Fibroblast of lung (primary cell): ENCODE data around the gene KIF26B. TPM values are rescaled to one million over a fixed set of nuclear protein-coding genes. Genes with fewer than 3 reads are reported as not detected.

Source experiments
- DNase-seq, 2 donors: peaks; one replicate each; pipeline versions ENCODE4 v3.0.0 to v3.0.0-alpha.2; 2010; ENCODE audit warnings: low read depth in 2 of 2
- H2AFZ ChIP-seq: 2 replicates; pipeline ENCODE4 v1.5.1; 2012; ENCODE audit warnings: low read length, control low read depth, inconsistent platforms
- H3K27ac ChIP-seq: 2 replicates; pipeline ENCODE4 v1.5.1; 2011; ENCODE audit warnings: low read length, control low read depth; ENCODE audit not compliant: insufficient read depth
- H3K27me3 ChIP-seq: 2 replicates; pipeline ENCODE4 v1.5.1; 2011; ENCODE audit warnings: mild to moderate bottlenecking, low read length; ENCODE audit not compliant: control insufficient read depth, insufficient read depth
- H3K36me3 ChIP-seq: 2 replicates; pipeline ENCODE4 v1.5.1; 2011; ENCODE audit warnings: low read length; ENCODE audit not compliant: control insufficient read depth, insufficient read depth
- H3K4me1 ChIP-seq: 2 replicates; pipeline ENCODE4 v1.5.1; 2011; ENCODE audit warnings: low read length; ENCODE audit not compliant: control insufficient read depth, insufficient read depth; ENCODE audit errors: extremely low read depth
- H3K4me2 ChIP-seq: 2 replicates; pipeline ENCODE4 v1.5.1; 2011; ENCODE audit warnings: low read length, control low read depth; ENCODE audit not compliant: insufficient read depth; ENCODE audit errors: extremely low read depth
- H3K4me3 ChIP-seq, 4 experiments: fragments of 200-600 bp in 1 of 4; sonication (generic) in 1 of 4; replicated peaks in 1 of 4; 2 replicates each; pipeline ENCODE4 v1.5.1; 2011 to 2016; ENCODE audit warnings: low read length in 4 of 4, low read depth in 3 of 4, mild to moderate bottlenecking in 3 of 4, control low read depth in 2 of 4, inconsistent platforms in 1 of 4, mixed read lengths in 1 of 4; ENCODE audit not compliant: insufficient read depth in 1 of 4; ENCODE audit errors: control extremely low read depth in 1 of 4
- H3K79me2 ChIP-seq: 2 replicates; pipeline ENCODE4 v1.5.1; 2012; ENCODE audit warnings: mild to moderate bottlenecking, low read length, inconsistent platforms; ENCODE audit not compliant: control insufficient read depth, insufficient read depth
- H3K9ac ChIP-seq: 2 replicates; pipeline ENCODE4 v1.5.1; 2011; ENCODE audit warnings: mild to moderate bottlenecking, low read length, control low read depth; ENCODE audit not compliant: insufficient read depth
- H3K9me3 ChIP-seq: 2 replicates; pipeline ENCODE4 v1.5.1; 2012; ENCODE audit warnings: low read depth, low read length; ENCODE audit not compliant: control insufficient read depth, insufficient read depth
- H4K20me1 ChIP-seq: 2 replicates; pipeline ENCODE4 v1.5.1; 2011; ENCODE audit warnings: low read length; ENCODE audit not compliant: control insufficient read depth, insufficient read depth; ENCODE audit errors: extremely low read depth
- CTCF ChIP-seq, 2 donors: IDR thresholded peaks in 1 of 2; conservative IDR thresholded peaks in 1 of 2; 1 replicate in 1 of 2; 2 replicates in 1 of 2; pipeline ENCODE4 v1.5.1; 2011 to 2012; ENCODE audit warnings: low read length in 2 of 2, control low read depth in 1 of 2, inconsistent platforms in 1 of 2, low read depth in 1 of 2, mild to moderate bottlenecking in 1 of 2
- EZH2 ChIP-seq: IDR thresholded peaks from 2 replicates; pipeline ENCODE4 v1.5.1; 2012; ENCODE audit warnings: low read length, control low read depth, mild to moderate bottlenecking; ENCODE audit errors: missing control alignments
- polyA plus RNA-seq, 2 donors: library from polyadenylated mRNA; depleted of rRNA in 1 of 2; stranded (reverse) in 1 of 2; unstranded in 1 of 2; fragments of >200 nt; gene quantifications; 2 replicates each; pipeline ENCODE4 v1.2.1, GENCODE V29; 2011 to 2012; ENCODE audit warnings: missing spikeins in 1 of 2
- total RNA-seq: library from RNA; depleted of rRNA; stranded (reverse); fragments of >200 nt; gene quantifications from 2 replicates; pipeline ENCODE4 v1.2.1, GENCODE V29; 2014

Gene KIF26B
- total and polyA plus RNA-seq, 2 donors (not counting 1 experiment from before 2014, with no cell fraction given): 5.3 to 6.1 TPM

GRCh38 chr1:245463392-245464165 lies 308.8 kb downstream of the KIF26B start:
- TF ChIP-seq CTCF (conservative IDR thresholded peaks at IDR 0.05 in 1 of 2, IDR thresholded peaks at IDR 0.05 in 1 of 2; ENCODE audit: low read depth in 1 of 2, low read length in 2 of 2): no peak
- no peak for TF ChIP-seq EZH2
- H2AFZ ChIP-seq: no peak overlapping the region
- DNase-seq: no peak
- H3K4me1 ChIP-seq: no peaks in the 10 kb centered on the region
- H3K27me3 ChIP-seq: no peaks in the 10 kb centered on the region
- no peaks in the 10 kb centered on the region for H3K9me3 ChIP-seq
- H3K27ac ChIP-seq: no peak overlapping the region
- no peak overlapping the region for H3K9ac ChIP-seq
- H4K20me1 ChIP-seq: no peaks in the 10 kb centered on the region
- no peak overlapping the region for H3K4me3 ChIP-seq
- H3K4me2 ChIP-seq: no peak overlapping the region
- H3K79me2 ChIP-seq: no peaks in the 10 kb centered on the region
- no peaks in the 10 kb centered on the region for H3K36me3 ChIP-seq

DNA sequence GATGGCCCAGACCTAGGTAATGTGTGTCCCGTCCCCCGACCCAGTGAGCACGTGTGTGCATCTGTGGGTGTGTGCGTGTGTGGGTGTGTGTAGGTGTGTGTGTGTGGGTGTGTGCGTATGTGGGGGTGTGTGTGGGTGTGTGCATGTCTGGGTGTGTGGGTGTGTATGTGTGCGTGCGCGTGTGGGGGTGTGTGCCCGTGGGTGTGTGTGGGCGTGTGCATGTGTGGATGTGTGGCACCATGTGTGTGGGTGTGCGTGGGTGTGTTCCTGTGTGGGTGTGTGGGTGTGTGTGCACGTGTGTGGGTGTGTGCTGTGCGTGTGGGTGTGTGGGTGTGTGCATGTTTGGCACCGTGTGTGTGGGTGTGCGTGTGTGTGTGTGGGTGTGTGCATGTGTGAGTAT lies 309.5 kb downstream of the KIF26B start:
- Histone ChIP-seq H3K4me2 (no peak overlapping the region), H3K27ac (no peak overlapping the region), H3K36me3 (no peaks in the 10 kb centered on the region), H3K79me2 (no peaks in the 10 kb centered on the region), H3K9me3 (no peaks in the 10 kb centered on the region), H2AFZ (no peak overlapping the region), H3K4me1 (no peaks in the 10 kb centered on the region), H4K20me1 (no peaks in the 10 kb centered on the region), H3K4me3 (no peak overlapping the region), H3K9ac (no peak overlapping the region), H3K27me3 (no peaks in the 10 kb centered on the region)
- no peak for DNase-seq
- TF ChIP-seq CTCF (conservative IDR thresholded peaks at IDR 0.05 in 1 of 2, IDR thresholded peaks at IDR 0.05 in 1 of 2; ENCODE audit: low read depth in 1 of 2, low read length in 2 of 2) (no peak), EZH2 (no peak)

DNA sequence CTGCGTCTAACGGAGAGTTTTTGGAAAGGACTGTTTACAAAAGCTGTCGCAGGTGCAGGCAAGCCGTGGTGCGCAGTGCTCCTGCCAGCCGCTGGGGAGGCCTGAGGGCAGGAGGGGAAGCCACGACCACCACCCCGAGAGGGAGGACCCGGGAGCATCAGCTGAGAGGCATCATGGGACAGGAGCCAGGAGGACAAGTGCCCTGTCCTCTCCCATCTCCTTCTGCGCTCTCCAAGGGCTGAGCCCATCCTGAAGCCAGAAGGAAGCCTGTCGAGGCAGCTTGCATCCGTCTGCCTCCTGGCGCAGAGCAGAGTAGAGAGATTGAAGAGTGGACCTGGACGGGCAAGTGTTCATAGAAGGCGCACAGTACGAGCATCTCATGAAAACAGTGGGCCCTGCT lies 310.9 kb downstream of the KIF26B start:
- Histone ChIP-seq H3K4me2 (no peak overlapping the region), H3K27me3 (no peaks in the 10 kb centered on the region), H4K20me1 (no peaks in the 10 kb centered on the region), H3K4me3 (no peak overlapping the region), H3K27ac (no peak overlapping the region), H3K79me2 (no peaks in the 10 kb centered on the region), H3K36me3 (no peaks in the 10 kb centered on the region), H3K4me1 (no peaks in the 10 kb centered on the region), H2AFZ (no peak overlapping the region), H3K9me3 (no peaks in the 10 kb centered on the region), H3K9ac (no peak overlapping the region)
- TF ChIP-seq EZH2: no peak
- no peak for TF ChIP-seq CTCF (conservative IDR thresholded peaks at IDR 0.05 in 1 of 2, IDR thresholded peaks at IDR 0.05 in 1 of 2; ENCODE audit: low read depth in 1 of 2, low read length in 2 of 2)
- DNase-seq: no peak
